Cardiac muscle cell (in vitro differentiated cells and primary cell): ENCODE data around the gene FHL1. TPM values are rescaled to one million over a fixed set of nuclear protein-coding genes. Genes with fewer than 3 reads are reported as not detected.
A peak's percentile ranks its signal among the peaks of the same experiment; 100 is the strongest.

ENCODE experiments used
- DNase-seq, 2 donors: peaks; one replicate each; pipeline versions ENCODE4 v3.0.0 to v3.0.0-alpha.2; 2010 to 2017; ENCODE audit warnings: low read depth in 1 of 2, low spot score in 1 of 2
- H3K27ac ChIP-seq: fragments of 200-600 bp; sonication (generic); 2 replicates; pipeline ENCODE4 v1.5.1; 2016
- H3K27me3 ChIP-seq: fragments of 200-600 bp; sonication (generic); 2 replicates; pipeline ENCODE4 v1.6.0; 2016; ENCODE audit warnings: control low read depth
- H3K36me3 ChIP-seq: fragments of 200-600 bp; sonication (generic); 2 replicates; pipeline ENCODE4 v1.5.1; 2016; ENCODE audit warnings: control low read depth
- H3K4me1 ChIP-seq: fragments of 200-600 bp; sonication (generic); 2 replicates; pipeline ENCODE4 v1.8.1; 2017; ENCODE audit warnings: low read depth, mild to moderate bottlenecking, mixed run types
- H3K4me3 ChIP-seq: fragments of 200-600 bp; sonication (generic); 2 replicates; pipeline ENCODE4 v1.5.1; 2016; ENCODE audit warnings: mild to moderate bottlenecking
- H3K9me3 ChIP-seq: fragments of 200-600 bp; sonication (generic); 2 replicates; pipeline ENCODE4 v1.5.1; 2017; ENCODE audit warnings: low read depth, mild to moderate bottlenecking, control low read depth
- polyA plus RNA-seq: library from polyadenylated mRNA; unstranded; fragments of >200 nt; fragmentation: Nextera tagmentation; extraction: Ambion mirVana; gene quantifications from 2 replicates; pipeline ENCODE4 v1.2.1, GENCODE V29; 2016
- total RNA-seq: library from RNA; depleted of rRNA; stranded (reverse); fragments of >200 nt; gene quantifications from 2 replicates; pipeline ENCODE4 v1.2.3, GENCODE V29; 2016
- TF ChIP-seq, protein P1 (sequence below): IDR thresholded peaks from 2 replicates; pipeline ENCODE4 v1.5.1; 2012; ENCODE audit warnings: low read depth, mild to moderate bottlenecking, low read length

Gene FHL1
- total and polyA plus RNA-seq, 2 experiments from 2014 or later, result 23.5 to 38.9 TPM

DNA sequence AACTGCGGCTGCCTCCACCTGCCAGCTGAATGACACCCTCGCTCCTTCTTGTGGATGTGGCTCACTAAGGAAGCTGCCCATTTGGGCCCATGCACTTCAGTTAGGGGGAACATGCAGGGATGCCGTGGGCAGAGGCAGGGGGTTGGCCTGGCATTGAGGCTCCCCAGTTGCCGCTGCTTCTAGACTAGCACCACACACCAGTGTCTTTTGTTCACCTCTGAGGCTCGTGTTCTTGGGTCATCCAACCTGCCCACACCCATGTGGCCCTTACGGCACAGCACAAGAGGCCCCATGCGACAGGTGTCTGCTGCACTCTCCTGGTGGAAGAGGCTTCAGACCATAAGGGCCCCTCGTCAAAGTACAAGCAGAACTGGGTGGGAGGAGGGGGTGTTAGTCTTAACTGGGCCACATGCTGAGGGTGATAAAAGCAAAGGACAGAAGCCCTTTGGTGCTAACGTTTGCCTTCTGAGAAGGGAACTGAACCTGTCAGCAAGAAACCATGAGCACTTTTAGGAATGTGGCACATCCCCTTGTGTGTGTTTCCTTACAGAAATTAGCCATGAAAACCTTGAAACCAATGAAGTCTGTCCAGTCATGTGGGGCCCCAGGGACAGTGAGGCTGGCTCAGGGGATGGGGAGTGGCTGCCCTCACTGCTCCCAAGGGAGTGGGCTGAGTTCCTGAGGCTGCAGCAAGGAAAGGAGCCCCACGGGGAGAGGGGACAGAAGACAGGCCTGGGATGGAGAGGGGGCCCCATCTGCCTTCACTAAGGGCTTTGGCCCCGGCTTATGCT is 64.6 kb downstream of the FHL1 start:
- Histone ChIP-seq H3K27me3 (no peaks in the 10 kb centered on the region), H3K4me3 (no peak overlapping the region), H3K27ac (no peak overlapping the region), H3K36me3 (no peaks in the 10 kb centered on the region), H3K4me1 (no peaks in the 10 kb centered on the region), H3K9me3 (no peaks in the 10 kb centered on the region)
- TF ChIP-seq, protein P1, sequence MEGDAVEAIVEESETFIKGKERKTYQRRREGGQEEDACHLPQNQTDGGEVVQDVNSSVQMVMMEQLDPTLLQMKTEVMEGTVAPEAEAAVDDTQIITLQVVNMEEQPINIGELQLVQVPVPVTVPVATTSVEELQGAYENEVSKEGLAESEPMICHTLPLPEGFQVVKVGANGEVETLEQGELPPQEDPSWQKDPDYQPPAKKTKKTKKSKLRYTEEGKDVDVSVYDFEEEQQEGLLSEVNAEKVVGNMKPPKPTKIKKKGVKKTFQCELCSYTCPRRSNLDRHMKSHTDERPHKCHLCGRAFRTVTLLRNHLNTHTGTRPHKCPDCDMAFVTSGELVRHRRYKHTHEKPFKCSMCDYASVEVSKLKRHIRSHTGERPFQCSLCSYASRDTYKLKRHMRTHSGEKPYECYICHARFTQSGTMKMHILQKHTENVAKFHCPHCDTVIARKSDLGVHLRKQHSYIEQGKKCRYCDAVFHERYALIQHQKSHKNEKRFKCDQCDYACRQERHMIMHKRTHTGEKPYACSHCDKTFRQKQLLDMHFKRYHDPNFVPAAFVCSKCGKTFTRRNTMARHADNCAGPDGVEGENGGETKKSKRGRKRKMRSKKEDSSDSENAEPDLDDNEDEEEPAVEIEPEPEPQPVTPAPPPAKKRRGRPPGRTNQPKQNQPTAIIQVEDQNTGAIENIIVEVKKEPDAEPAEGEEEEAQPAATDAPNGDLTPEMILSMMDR, result no peak
- no peak for DNase-seq

DNA sequence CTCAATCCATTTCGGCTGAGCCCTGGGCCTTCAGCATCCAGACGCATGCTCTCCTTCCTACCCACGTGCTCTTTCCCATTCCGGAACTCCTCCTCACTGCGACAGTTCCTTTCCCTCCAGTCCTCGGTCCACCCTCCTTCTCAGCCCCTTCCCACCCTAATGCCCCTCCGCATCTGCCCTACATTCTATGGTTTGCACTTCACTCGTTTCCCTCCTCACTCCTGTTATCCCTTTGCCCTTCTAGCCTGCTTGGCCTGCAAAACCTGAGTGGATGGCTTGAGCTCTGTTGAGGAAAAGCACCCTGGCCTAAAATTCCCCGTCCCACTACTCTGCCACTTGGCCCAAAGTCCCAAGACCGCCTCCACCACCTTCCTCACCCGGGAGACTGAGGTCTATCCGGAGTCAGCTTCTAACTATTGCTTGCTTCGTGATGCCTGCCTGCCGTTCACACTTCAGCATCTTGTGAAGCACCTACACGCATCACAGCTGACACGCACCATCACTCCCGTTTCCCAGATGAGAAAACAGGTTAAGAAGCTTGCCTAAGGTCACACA is 65.3 kb downstream of the FHL1 start:
- no peak overlapping the region for H3K27ac ChIP-seq
- TF ChIP-seq, protein P1, result no peak
- H3K9me3 ChIP-seq, result no peaks in the 10 kb centered on the region
- H3K4me1 ChIP-seq, result no peaks in the 10 kb centered on the region
- no peak overlapping the region for H3K4me3 ChIP-seq
- no peak for DNase-seq
- H3K27me3 ChIP-seq, result no peaks in the 10 kb centered on the region
- H3K36me3 ChIP-seq, result no peaks in the 10 kb centered on the region

DNA sequence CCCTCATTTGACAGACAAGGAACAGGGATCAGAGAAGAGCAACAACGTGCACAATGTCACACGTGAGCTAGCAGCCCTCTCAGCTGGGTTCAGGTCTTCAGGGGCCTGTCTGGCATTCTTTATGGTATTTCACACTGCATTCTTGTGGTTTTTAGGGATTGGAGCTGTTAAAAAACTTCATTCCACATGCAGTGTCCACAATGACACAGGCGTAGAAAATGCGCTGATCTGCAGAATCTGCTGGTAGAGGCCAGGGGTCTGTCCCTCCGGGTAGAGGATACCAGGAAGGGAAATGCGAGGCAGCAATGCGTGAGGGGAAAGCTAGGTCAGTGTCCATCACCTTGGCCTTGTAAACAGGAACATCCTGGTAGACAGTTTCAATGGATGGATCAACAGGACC is 67.2 kb downstream of the FHL1 start:
- DNase-seq, result peak in 1 of 2 donors; percentile 88
- H3K27ac ChIP-seq, result no peak overlapping the region
- H3K27me3 ChIP-seq, result no peaks in the 10 kb centered on the region
- H3K9me3 ChIP-seq, result no peaks in the 10 kb centered on the region
- H3K4me3 ChIP-seq, result no peak overlapping the region
- no peaks in the 10 kb centered on the region for H3K4me1 ChIP-seq
- no peaks in the 10 kb centered on the region for H3K36me3 ChIP-seq
- TF ChIP-seq, protein P1, result no peak

DNA sequence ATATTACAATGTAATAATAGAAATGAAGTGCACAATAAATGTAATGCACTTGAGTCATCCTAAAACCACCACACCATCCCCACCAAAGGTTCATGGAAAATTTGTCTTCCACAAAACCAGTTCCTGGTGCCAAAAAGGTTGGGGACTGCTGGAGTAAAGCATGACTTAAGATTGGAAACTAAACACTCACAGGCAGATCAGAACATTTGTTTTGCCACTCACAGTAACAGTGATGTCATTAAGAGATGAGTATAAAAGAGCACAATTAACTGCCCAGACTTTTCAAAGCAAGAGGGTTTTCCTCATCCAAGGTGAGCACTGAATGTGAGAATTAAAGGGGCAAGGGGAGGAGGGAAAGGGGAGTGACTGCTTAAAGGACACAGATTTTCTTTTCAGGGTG is 68.2 kb downstream of the FHL1 start:
- H3K36me3 ChIP-seq, result no peaks in the 10 kb centered on the region
- H3K27ac ChIP-seq, result no peak overlapping the region
- no peaks in the 10 kb centered on the region for H3K4me1 ChIP-seq
- H3K27me3 ChIP-seq, result no peaks in the 10 kb centered on the region
- H3K4me3 ChIP-seq, result no peak overlapping the region
- no peaks in the 10 kb centered on the region for H3K9me3 ChIP-seq
- TF ChIP-seq, protein P1, result no peak
- DNase-seq, result no peak

DNA sequence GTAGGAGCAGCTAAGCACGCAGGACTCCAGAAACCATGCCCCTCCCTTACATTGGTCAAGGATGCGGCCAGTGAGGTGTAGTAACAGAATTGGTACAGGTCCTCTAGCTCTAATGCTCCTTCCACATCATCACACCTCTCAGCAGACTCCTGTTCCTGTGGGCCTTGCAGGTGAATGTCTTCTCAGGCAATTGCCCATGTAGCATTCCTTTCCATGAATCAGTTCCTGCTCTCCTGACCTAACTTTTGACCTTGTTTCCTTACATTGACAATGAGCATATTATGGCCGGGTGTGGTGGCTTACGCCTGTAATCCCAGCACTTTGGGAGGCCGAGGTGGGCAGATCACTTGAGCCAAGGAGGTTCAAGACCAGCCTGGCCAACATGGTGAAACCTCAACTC is 72.6 kb downstream of the FHL1 start:
- Histone ChIP-seq H3K27me3 (no peaks in the 10 kb centered on the region), H3K36me3 (no peaks in the 10 kb centered on the region), H3K9me3 (no peaks in the 10 kb centered on the region), H3K27ac (no peak overlapping the region), H3K4me3 (no peak overlapping the region), H3K4me1 (no peaks in the 10 kb centered on the region)
- DNase-seq, result no peak
- TF ChIP-seq, protein P1, result no peak
